ENCODE measurements around the gene VAV2.

VAV2 gene

DNA sequence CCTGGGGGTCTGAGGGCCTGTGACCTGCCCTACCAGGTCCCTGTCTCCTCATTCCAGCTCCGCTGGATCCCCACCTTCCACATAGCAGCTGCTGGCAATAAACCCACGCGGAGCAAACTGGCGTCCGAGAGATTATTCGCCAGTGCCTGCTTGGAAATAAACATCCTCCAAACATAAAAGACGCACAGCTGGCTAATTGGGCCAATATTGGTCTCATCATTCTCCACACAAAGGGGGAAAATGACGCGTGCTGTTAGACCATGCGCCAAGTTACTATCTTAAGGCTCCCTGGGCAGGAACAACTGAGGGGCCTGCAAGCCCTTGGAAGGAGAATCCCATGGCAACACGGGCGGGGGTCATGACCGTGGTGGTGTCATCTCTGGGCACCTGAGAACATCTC lies 180.7 kb downstream of the VAV2 start:
- peak; percentile 13 for DNase-seq

DNA sequence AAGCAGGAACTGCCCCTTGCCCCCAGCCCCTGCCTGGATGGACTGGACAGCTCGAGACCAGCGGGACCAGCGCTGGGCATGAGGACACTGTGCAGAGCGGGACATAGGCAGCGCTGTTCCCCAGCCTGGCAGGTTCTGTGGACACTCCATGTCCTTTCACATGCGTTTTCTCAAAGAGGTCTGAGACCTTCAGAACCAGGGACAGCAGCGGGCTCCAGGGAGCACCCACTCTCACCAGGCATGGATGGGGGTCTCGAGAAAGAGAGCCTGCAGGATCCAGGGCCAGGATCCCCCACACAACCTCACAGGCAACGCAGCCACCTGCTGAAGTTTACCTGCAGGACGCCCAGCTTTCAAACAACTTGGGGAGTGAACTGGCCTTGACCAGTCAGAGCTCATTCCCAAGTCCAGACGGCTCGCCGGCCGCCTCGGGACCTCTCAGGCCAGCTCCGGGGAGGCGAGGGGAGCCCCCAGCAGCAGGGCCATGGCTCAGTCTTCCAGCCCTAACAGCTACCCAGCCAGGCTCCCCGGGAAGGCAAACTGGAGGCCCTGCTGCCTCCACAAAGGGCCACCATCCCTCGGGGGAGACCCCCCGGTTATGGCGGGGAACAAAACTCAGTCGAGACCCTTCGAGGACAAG lies 181.4 kb downstream of the VAV2 start:
- no peak for DNase-seq

DNA sequence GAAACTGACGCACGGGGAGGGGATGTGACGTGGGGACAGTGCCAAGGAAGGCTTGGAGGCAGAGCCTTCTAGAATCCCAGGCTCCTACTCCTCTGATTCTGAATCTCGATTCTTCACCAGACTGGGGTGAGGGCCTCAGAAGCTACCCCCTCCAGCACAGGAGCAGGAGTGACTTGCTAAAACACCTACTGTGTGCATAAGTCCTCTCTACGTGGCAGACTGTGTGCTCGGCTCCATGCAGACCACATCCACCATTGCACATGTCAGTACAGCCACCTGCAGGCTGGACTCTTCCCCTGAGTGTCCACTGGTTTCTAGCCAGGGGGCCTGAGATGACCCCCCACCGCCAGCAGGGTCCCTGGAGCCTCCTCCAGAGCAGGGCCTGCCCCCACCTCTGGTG lies 182.8 kb downstream of the VAV2 start:
- no peak for DNase-seq

DNA sequence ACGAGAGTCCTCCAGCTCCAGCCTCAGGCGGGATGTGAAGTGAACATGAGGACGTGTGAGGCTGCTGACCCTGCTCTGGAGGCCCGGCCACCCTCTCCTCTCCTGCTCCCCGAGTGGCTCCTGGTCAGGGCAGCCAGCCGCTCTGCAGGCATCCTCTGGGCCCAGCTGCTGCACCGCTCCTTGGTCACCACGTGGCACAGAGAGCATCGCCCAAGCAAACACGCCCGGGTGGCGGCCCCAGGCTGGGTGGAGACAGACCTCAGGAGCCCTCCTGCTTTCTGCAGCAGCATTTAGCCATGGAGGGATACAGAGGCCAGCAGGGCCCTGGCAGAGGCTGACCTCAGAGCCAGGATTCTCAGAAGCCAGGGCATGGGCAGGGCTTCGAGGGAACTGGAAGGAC lies 184.3 kb downstream of the VAV2 start:
- DNase-seq, result no peak

DNA sequence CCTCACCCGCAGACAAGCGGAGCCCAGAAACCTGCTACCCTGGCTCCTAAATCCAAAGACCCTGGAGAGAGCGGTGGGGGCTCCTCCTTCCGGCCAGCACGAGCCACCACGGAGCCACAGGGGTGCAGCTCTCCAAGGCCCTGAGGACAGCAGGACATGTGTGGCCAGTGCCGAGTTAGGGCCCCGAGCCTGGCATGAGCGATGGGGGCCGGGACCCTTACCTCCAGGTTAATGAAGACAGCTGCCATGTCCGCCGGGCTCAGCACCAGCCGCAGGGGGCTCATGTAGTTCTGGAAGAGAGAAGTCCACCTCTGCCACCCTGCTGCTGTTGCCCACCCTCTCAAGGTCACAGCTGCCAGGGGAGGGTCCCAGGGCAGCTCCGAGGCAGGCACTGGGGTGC lies 185.1 kb downstream of the VAV2 start:
- no peak for DNase-seq

DNA sequence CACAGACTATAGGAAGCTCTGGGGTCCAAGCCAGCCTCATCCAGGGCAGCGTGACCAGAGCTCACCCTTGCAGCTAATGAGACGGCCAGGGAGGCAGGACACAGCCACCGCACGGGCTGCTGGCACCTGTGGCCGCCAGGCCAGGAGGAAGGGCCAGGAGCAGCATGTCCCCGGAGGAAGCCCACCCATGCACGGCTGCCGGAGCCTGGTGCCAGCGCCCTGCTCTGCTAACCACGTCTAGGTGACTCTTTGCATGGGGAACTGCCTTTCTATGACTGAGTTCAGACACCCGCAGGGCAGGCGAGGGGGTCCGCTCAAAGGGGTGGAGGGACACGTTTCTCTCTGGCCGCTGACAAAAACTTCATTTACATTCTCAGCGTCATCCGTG lies 185.5 kb downstream of the VAV2 start:
- DNase-seq, result no peak

DNA sequence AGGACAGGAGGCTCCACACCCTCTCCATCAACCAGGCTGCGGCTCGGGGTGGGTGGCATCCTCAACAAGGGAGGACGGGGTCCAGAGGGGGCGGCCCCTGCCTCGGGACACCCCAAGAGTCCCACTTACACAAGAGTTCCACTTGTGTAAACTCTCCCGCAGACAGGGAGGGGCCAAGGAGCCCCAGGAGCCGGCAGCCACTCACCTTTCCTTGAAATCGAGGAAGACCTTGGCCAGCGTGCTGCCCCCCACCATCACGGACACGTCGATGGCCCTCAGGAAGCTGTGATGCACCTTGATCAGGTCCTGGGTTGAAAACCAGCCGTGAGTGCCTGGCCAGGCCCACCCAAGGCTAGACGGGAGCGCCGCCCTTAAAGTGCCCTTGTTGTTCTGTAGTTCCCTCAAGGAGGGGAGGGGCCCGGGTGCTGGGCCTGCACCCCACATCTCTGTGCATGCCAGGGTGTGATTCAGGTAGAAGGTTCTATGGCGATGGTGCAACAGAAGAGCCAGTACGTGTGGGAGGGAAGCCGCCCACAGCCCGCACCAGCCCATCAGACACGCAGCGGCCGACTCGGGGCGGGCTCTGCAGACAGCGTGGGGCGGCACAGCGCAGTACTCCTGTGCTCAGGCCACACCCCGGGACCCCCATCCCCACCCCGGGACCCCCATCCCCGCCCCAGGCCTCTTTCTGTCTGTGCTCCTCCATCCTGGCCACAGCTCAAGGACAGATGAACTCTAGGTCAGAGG lies 186.1 kb downstream of the VAV2 start:
- no peak for DNase-seq

DNA sequence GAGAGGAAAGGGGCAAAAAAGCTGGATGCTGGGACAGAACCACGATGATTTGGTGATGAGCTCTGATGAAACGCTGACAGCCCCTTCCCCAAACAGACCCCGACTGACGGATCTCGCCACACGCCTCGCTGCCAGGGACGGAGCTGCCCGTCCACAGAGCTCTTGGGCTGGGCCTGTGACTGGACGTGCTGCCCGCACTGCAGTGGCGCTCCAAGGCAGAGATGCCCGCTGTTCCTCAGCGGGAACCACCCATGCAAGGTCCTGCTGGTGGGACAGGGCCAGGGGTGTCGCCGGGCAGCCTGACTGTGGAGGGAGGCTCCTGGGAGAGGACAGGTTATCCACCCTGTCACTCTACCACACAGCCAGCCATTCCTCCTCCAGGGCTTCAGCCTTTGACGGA lies 187.9 kb downstream of the VAV2 start:
- no peak for DNase-seq

DNA sequence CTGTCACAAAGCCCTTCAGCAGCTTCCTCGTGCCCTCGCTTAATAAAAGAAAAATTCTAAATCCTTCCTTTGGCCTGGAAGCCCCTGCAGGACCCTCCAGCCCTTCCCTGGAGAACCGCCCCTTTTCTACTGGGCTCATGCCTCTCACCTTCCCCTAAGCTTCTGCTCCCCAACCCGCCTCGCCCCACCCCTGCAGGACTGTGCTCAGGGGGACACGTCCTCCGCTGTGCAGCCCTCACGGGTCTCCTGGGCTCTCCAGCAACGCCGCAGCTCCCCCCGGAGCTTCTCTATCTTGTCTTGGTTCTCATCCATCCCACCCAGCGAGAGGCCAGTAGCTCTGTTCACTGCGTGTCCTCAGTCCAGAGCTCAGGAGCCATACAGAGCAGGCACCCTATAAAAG lies 188.4 kb downstream of the VAV2 start:
- DNase-seq, result no peak

DNA sequence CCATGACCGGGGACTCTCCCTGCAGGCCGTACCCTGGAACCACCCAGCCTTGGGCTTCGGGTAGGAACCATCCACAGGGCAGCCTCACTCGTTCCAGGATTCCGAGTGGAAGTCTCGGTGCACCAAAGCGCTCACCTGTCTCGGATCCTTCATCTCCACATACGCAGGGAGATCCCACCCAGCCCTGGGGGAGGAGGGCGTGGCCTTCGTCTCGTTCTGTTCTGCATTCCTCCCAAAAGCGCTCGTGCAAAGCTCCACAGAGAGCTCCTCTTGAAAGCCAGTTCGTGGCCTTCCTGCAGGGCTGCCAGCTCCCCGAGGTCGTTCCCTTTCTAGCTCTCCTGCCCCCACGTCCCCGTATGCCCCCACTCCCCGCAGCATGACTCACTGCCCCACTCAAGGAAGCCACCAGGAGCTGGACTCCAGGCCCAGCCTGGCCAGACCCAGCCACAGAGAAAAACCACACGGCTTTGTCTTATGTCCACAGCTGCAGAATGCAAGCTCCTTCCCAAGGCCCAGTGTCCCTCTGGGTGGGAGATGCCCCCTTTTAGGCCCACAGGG lies 189.0 kb downstream of the VAV2 start:
- no peak for DNase-seq

DNA sequence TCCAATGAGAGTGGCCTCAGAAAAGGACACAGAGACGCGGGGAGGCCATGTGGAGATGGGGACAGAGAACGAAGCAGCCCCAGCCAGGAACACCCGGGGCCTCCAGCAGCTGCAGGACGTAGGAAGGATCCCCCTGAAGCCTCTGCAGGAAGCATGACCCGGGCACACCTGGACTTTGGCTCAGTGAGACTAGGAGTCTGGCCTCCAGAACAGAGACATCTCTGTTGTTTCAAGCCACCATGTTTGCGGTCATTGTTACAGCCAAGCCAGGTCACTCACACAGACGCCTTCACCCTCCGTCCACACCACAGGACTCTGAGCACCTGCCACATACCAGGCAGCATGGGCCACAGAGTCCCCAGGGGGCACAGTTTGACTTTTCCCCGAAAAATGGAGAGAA lies 190.4 kb downstream of the VAV2 start:
- no peak for DNase-seq

DNA sequence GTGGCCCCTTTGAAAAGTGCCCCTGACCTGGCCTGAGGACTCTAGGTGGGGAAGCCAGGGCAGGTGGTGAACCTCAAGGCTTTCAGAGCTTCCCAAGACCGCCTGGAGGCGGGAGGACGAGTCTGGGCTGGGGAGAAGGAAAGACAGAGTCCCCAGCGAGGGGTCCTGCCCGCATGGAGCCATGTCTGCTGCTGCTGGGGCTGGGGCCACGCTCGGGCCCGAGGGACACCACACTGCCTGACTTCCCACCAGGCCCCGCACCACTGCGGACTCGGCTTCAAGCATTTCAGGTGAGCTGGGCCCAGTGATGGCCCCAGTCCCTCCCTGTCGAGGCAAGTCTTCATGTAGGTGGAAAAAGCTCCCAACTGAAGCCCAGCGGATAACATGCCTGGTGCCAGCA lies 191.9 kb downstream of the VAV2 start:
- DNase-seq, result no peak

DNA sequence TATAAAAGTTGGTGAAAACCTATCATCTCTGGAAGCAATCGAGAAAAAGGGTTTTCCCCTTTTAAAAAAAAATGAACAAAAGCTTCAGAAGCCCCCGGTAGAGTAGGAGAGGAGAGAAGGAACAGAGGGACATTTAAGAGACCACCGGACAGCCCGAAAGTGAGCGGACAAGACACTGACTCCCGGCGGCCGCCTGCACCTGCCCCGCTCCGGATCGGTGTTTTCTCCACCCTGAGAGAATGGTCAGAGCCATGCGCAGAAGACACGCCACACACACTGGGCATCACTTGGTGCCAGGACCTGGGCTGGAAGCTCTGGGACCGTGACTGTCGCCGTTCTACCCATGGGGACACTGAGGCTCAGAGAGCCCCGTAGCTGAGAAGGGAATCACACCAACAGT lies 192.4 kb downstream of the VAV2 start:
- DNase-seq, result no peak

DNA sequence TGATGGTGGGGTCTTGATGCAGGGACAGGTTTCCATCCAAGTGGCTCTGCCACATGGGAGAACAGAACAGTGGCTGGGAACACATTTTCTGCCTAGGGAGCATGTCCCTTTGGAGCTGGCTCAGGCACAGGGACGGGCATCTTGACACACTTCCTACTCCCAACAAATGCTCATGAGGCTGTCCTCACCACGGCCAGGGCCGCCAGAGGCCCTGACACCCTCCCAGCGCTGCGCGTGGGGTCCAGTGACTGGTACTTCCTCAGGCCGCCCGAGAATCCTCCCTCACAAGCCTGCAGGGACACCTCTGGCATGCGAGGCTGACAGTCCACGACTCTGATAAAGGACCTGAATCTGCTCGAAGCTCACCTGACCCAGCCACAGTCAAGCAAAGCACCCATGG lies 193.0 kb downstream of the VAV2 start:
- DNase-seq, result no peak

DNA sequence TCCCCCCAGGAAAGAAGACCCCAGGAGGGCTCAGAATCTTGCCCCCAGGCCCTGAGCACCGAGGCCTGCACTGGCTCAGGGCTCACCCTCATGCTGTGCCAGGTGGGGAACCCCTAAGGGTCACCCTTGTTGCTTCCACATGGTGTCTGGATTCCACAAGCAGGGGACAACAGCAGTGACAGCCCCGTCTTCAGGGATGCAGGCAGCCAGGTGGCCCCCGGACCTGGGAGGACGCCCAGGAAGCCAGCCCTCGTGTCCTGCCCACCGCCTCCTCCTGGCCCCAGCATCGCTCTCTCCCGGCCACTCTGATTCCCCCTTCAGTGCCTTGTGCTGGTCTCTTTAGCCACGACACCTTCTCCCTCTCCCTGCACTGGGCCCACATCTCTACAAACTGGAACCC lies 194.0 kb downstream of the VAV2 start:
- no peak for DNase-seq

DNA sequence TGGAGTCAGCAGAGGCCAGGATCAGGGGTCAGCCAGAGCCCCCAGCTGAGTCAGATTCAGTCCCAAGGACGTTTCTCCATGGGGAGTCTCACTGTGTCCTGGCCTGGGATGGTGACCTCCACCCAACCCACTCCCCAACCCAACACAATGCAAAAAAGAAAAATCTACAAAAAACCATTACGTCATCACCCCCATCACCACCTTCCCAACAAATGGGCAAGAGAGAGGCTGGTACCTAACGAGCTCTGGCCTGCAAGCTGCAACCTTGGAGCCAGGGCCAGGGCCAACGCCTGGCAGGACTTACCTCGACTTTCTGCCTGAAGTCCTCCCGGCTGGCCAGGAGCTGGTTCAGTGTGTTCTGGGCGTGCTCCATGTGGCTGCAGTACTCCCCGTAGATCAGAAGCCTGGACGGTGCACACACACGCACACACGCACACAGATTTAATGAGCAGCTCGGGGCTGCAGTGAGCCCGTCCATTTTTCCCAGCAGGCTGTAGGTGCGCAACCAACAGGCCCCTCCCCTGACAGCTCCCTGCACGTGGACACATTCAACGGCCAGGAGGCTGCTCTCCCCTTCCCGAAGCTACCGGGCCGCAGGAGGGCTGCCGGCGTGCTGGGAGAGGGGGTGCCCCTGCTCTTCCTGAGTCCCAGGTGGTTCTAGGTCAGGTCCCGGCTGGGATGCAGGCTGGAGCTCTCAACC lies 194.6 kb downstream of the VAV2 start:
- no peak for DNase-seq

DNA sequence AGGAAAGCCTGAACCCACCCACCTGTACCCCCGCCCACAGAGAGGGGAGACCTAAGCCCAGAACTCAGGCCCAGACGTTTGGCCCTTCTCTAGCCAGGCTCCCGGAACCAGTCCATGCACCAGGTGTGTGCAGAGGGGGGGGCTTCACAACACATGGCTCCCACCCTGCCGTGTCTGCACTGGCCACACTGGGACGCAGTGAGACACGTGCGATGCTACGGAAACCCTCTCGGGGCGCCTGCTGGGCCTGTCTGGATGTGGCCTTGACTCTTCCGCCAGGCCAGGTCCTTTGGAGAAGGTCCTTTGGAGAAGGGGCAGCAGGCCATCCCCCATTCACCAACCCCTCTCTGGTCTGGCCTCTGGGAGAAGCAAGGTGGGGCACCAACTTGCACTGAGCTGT lies 195.6 kb downstream of the VAV2 start:
- DNase-seq, result no peak

DNA sequence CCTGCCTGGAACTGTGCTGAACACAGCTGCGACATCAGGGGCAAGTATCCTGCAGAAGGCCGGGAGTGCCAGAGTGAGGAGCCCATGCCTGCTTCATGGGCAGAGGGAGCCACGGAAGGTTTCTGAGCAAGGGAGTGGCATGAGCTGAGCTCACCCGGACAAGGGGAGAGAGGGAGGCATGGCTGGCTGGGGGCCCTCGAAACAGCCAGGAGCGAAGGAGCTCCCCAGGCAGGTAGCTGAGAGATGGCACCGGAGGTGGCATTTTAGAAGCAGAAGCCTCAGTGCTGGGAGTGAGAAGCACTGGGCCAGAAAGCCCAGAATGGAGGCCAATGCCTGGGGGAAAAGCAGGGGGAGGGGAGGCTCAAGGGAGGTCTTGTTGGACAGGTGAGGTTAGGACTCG lies 197.1 kb downstream of the VAV2 start:
- no peak for DNase-seq

DNA sequence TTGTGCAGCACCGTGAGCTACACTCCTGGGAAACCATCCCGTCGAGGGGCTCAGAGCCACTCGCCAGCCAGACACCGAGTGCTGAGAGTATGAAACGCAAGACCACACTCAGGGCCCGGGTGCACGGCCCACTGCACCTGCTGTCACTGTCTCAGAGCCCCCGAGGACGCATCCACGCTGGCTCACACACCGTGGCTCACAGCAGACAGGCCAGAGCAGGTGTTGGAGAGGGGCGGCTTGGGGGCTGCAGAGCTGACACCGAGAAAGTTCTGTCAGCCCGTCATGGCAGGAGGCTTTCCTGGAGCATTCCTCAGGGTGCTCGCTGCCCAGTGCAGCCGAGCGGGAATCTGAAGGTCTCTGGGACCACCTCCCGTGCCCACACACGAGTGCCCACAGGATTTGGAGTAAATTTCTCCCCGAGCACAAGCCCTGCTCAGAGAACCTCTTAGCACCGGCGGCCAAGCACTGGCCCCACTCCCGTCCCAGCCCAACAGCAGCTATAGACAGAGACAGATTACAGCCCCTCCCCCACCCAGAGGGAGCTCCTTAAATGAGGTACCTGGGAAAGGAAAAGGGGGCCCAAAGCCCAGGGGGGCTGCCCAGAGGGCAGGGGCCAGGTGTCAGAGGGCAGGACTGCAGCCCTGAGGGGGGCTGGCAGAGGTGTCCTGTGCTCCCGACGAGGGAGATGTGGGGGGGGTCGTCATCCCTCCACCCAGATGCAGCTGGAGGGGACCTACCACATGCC lies 197.9 kb downstream of the VAV2 start:
- DNase-seq, result no peak

DNA sequence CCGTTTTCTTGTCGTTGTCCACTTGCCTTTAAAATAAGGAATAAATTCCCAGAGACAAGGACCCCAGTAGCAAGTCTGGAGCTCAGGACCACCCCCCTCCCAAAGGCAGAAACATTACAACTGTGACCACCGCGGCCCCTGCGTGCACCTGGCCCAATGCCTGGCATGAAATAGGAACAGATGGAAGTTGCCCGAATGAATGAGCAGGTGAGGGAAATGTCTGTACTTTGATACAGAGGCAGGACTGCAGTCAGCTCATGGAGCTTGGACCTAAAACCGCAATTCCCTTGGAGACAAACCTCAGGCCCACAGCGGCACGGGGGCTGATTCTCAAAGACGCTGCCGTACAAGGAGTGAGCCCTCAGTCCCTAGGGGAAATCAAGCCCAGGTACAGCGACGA lies 198.7 kb downstream of the VAV2 start:
- no peak for DNase-seq

DNA sequence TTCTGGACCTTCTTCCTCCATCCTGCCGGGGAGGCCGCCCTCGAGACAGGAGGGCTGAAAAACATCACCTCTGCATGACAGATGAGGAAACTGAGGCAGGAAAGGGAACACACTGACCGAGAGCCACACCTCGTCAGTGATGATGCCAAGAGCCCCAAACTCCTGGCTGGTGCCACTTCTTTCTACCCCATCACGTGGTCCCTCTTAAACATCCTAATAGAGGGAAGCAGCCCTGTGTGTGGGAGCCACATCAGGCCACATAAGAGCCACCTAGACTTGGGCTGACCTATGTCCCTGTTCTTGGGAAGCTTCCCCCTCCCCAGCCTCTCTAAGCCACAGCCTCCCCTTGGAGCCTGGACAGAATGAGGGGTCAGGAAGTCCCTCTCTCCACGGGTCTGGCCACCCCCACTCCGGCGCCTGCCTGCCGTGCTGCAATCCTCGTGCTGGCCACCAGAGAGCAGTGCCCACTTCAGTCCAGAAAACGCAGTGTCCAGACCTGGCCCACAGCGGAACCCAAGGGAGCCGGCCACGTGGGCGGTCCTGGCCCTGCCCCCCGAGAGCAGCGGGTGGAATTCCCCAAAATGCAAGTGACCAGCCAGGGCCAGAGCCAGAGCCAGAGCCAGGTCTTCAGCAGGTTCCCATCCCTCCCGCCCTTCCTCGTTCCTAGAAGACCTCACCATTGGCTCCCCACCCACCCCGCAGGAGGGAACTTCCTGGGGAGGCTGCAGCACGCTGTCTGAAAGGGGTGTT lies 199.2 kb downstream of the VAV2 start:
- DNase-seq, result no peak
